NCI-H146 (cell line): ENCODE measurements around the gene DMRTC2.

Experiments used
- DNase-seq: peaks from one replicate; lab custom pipeline; 2025; lab: John Stamatoyannopoulos, UW

The DMRTC2 gene

DNA sequence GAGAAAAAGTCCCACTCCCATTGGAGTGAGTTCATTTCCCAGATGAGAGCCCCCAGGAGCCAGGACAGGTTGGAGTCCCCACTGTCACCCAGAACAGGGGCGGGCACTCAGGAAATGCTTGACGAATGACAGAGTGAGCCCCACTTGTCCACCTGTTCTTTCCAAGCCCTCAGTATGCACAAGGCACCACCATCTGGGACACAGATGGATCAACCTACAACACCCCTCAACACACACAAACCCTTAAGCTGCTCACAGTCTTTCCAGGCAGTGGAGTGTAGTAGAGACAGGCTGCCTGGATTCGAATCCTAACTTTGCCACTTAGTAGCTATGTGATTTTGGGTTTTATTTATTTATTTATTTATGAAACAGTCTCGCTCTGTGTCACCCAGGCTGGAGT, 46.1 kb downstream of the DMRTC2 start:
- no peak for DNase-seq

DNA sequence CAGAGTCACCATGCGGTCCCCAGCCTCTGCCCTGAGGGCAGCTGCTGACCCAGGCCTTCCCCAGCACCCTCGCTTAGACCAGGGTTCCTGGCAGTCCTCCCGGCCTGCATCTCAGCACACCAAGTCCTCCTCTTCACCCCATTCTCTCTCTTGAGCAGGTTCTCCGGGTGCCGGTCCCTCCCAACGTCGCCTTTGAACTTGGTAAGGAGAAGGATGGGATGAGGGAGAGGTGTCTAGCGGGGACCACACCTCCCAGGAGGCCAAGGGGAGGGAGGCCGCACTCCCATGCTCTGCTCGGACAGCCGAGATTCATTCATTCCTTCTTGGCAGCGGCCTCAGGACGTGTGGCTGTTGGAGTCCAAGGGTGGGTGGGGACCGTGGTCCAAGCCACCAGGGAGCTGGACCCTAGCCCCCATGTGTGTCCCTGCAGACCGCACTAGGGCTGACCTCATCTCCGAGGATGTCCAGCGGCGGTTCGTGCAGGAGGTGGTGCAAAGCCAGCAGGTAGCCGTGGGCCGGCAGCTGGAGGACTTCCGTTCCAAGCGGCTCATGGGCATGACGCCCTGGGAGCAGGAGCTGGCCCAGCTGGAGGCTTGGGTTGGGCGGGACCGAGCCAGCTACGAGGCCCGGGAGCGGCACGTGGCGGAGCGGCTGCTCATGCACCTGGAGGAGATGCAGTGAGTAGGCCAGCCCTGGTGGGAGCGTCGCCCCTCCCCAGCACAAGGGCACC, 47.5 kb downstream of the DMRTC2 start:
- no peak for DNase-seq

DNA sequence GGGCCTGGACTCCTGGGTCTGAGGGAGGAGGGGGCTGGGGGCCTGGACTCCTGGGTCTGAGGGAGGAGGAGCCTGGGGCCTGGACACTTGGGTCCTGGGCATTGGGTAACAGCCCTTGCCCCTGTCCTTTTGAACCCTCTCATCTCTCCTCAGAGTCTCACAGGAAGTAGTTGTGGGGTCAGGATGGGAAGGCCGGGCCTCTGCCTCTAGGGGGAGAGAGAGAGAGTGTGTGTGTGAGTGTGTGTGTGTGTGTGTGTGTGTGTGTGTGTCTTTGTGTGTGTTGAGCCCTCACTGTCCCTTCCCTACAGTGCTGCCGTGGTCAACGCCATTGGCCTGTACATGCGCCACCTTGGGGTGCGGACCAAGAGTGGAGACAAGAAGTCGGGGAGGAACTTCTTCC, 49.1 kb downstream of the DMRTC2 start:
- DNase-seq, result no peak

DNA sequence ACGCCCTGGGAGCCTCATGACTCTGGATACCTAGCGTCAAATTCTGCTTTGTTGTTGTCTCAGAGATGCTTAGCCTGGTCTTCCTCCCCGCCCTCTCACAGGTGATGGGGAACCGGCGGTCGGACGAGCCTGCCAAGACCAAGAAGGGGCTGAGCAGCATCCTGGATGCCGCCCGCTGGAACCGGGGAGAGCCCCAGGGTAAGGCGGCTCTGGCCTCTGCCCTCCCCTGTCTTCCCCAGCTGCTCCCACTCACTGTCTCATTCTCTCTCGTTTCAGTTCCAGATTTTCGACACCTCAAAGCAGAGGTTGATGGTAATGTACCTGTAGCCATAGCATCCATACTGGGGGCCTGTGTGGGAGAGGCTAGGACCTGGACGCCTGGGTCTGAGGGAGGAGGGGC, 49.5 kb downstream of the DMRTC2 start:
- DNase-seq, result no peak

DNA sequence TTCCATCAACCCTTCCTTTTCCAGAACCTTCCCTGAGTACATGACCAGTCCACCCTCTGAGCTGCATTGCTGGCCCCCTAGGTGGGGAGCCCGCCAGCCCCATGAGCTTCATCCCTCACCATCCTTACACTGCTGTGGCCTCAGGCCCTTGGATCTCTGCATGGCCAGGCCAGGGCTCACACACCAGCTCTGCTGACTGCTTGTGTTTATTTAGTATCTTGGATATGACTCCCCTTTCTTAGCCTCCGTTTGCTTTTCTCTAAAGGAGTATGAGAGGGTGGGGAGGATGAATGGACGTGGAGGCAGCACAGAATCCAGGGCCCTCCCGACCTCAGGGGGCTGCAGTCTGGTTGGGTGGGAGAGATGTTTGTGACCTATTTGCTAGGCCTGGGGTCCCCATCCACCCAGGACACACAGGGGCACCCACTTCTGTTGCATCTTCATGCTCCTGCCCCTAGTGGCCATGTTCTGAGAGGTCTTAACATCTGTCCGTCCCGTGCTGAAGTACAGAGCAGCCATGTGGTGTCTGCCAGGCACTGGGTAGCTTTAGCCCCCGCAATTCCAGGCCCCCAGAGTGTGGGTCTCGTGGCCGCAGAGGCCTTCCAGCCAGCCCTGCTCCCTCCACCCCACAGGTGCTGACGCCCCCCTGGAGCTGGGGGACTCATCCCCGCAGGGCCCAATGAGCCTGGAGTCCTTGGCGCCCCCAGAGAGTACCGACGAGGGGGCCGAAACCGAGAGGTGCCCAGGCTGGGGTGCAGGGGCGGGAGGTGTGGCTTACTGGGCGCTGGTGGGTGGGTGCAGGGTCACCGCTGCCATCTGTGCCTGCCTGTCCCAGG, 51.1 kb downstream of the DMRTC2 start:
- no peak for DNase-seq

DNA sequence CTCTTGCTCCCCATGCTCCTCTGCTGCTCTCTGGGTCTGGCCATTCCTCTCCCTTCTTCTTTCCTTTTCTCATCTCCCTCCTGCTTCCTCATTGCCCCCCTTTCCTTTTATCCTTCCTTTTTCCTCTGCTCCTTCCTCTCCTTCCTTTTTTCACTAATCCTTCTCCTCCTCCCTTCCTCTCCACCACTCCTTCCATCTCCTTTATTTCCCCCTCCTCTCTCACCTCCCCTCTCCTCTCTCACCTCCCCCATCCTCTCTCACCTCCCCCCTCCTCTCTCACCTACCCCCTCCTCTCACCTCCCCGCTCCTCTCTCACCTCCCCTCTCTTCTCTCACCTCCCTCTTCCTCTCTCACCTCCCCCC, 51.7 kb downstream of the DMRTC2 start:
- DNase-seq, result no peak

DNA sequence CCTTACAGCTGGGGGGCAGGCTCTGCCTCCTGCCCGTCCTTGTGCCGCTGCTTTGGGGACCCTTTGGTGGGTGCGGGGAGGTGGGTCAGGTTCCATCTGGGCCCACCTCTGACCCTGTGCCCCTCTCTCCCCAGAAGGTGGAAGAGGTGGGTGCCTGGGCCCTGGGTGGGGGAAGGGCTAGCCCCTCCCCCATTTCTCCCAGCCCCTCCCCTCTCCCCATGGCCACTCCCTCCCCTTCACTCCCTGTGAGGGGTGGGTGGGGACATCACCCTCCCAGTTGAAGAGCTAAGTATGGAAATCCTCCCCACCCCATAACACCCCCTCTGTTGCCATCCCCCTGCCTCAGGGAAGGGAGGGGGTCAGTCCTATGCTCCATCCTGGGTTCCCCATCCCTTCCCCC, 52.3 kb downstream of the DMRTC2 start:
- no peak for DNase-seq

DNA sequence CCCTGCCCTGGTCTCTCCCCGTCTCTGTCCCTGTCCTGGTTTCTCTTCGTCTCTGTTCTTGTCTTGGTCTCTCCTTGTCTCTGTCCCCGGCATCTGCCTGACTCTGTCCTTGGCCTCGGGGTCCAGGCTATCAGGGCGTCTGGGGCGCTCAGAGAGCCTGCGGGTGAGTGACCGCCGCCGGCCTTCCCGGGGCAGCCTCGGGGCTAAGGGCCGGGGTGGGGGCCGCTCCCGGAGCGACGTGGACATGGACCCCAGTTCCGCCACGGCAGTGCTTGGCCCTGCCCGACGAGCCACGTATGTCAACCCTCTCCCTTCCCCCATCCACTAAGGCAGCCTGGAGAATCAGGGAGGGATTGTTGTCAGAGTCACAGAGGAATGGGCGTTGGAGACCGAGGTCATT, 53.0 kb downstream of the DMRTC2 start:
- DNase-seq, result no peak

DNA sequence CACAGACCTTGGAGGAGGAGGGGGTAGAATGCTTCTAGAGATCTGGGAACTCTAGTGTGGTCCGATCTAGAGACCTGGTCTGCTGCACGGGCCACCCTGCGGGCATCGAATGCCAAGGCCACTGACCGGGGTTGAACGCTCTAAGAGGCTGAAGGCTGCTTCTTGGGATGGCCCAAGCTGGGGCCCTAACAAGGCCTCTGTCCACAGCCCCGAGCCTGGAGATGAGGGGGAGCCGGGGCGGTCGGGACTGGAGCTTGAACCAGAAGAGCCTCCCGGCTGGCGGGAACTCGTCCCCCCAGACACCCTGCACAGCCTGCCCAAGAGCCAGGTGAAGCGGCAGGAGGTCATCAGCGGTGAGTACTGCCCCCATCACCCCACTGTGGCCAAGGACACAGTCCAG, 53.4 kb downstream of the DMRTC2 start:
- no peak for DNase-seq
